Transverse colon (tissue), 4 donors: Measurements from ENCODE around the gene PIGN. TPM values are rescaled to one million over a fixed set of nuclear protein-coding genes. Genes with fewer than 3 reads are reported as not detected.

Source experiments
- DNase-seq: peaks from one replicate; pipeline ENCODE4 v3.0.0-alpha.2; 2019
- H3K27ac ChIP-seq, 4 donors: fragments of 200-600 bp; sonication (generic); 2 replicates each; pipeline ENCODE4 v1.5.1; 2016 to 2018; ENCODE audit warnings: inconsistent platforms in 4 of 4
- H3K27me3 ChIP-seq: fragments of 200-600 bp; sonication (generic); 2 replicates; pipeline ENCODE4 v1.5.1; 2017; ENCODE audit warnings: inconsistent platforms
- H3K36me3 ChIP-seq, 4 donors: fragments of 200-600 bp; sonication (generic); 2 replicates each; pipeline ENCODE4 v1.5.1; 2017 to 2019; ENCODE audit warnings: inconsistent platforms in 4 of 4
- H3K4me1 ChIP-seq, 4 donors: fragments of 200-600 bp; sonication (generic); 2 replicates each; pipeline ENCODE4 v1.5.1; 2017 to 2020; ENCODE audit warnings: inconsistent platforms in 4 of 4
- H3K4me3 ChIP-seq, 4 donors: fragments of 200-600 bp; sonication (generic); 1 replicate in 1 of 4; 2 replicates in 3 of 4; pipeline versions ENCODE4 v1.5.1 to v1.6.1; 2017 to 2019; ENCODE audit warnings: inconsistent platforms in 4 of 4
- H3K9me3 ChIP-seq, 2 donors: fragments of 200-600 bp; sonication (generic); 2 replicates each; pipeline ENCODE4 v1.5.1; 2017 to 2019; ENCODE audit warnings: inconsistent platforms in 2 of 2
- EP300 ChIP-seq: sonication (generic); formaldehyde crosslinking; IDR thresholded peaks from one replicate; pipeline ENCODE4 v1.6.1; 2017; ENCODE audit warnings: antibody characterized with exemption, low read depth
- POLR2A ChIP-seq: fragments of 450-650 bp; IDR thresholded peaks from one replicate; pipeline ENCODE4 v1.6.1; 2016; ENCODE audit warnings: antibody characterized with exemption, mild to moderate bottlenecking, moderate library complexity
- POLR2AphosphoS5 ChIP-seq, 3 donors: sonication (generic); formaldehyde crosslinking; IDR thresholded peaks; one replicate each; pipeline ENCODE4 v1.6.1; 2016; ENCODE audit warnings: antibody characterized with exemption in 3 of 3
- WGBS, 2 donors: methylation state at CpG; one replicate each; pipeline ENCODE4 v1.1.5; 2018; ENCODE audit warnings: low coverage in 1 of 2; 5-methylcytosine and 5-hydroxymethylcytosine counted together
- in situ Hi-C, 4 donors: fragments of 200-750 bp; cut with MboI; loops; one replicate each; pipeline versions ENCODE4 v1.15.0 to v1.15.1; 2017; ENCODE audit warnings: low sequenced_read_pairs in 3 of 4, low pct_ligation_motif_present in 1 of 4, low pct_unique_long_range_greater_than_20kb in 1 of 4
- intact Hi-C: fragments of 100-400 bp; cut with DNase I; formaldehyde crosslinking; loops from one replicate; pipeline ENCODE4 v1.15.1; 2023; ENCODE audit warnings: low total_unique reads
- total RNA-seq, 4 donors: library from RNA; depleted of rRNA; stranded (reverse); fragments of >200 nt; gene quantifications; one replicate each; pipeline ENCODE4 v1.1.0, GENCODE V29; 2016
- TF ChIP-seq, protein P1 (sequence below), 5 experiments: fragments of 200-600 bp in 3 of 5; fragments of 450-650 bp in 2 of 5; sonication (generic) in 3 of 5; IDR thresholded peaks; 1 replicate in 2 of 5; 2 replicates in 3 of 5; pipeline ENCODE4 v1.5.1; 2016 to 2017; ENCODE audit warnings: antibody characterized with exemption in 5 of 5, inconsistent platforms in 3 of 5, mild to moderate bottlenecking in 2 of 5, moderate library complexity in 1 of 5

Gene PIGN
- total RNA-seq, 4 donors from 2014 or later, result 15.3 to 105 (median 42.3) TPM

DNA sequence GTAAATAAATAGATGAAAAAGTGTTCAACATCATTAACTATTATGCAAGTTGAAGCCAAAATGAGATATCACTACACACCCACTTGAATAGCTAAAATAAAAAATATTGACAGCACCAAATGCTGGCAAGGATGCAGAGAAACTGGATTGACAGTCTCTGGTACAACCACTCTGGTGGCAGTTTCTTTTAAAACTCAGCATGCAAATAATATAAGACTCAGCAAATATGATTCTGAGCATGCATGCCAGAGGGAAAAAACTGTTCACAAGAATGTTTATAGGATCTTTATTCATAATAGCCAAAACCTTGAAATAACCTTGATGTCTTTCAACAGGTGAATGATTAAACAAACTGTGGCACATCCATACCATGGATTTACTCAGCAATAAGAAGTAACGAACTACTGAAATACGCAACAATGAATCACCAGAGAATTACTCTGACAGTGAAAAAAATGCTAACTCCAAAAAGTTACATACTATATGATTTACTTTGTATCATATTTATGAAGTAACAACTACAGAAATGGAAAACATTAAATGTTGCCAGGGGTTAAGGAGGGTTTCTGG is 131.8 kb downstream of the PIGN start:
- DNase-seq, result no peak
- TF ChIP-seq POLR2AphosphoS5 (IDR thresholded peaks at IDR 0.05) (no peak), POLR2A (no peak), EP300 (no peak)
- TF ChIP-seq, protein P1, sequence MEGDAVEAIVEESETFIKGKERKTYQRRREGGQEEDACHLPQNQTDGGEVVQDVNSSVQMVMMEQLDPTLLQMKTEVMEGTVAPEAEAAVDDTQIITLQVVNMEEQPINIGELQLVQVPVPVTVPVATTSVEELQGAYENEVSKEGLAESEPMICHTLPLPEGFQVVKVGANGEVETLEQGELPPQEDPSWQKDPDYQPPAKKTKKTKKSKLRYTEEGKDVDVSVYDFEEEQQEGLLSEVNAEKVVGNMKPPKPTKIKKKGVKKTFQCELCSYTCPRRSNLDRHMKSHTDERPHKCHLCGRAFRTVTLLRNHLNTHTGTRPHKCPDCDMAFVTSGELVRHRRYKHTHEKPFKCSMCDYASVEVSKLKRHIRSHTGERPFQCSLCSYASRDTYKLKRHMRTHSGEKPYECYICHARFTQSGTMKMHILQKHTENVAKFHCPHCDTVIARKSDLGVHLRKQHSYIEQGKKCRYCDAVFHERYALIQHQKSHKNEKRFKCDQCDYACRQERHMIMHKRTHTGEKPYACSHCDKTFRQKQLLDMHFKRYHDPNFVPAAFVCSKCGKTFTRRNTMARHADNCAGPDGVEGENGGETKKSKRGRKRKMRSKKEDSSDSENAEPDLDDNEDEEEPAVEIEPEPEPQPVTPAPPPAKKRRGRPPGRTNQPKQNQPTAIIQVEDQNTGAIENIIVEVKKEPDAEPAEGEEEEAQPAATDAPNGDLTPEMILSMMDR (IDR thresholded peaks at IDR 0.05), result no peak
- in situ Hi-C loops (no loop called here), intact Hi-C loops (no loop called here)
- Histone ChIP-seq H3K27ac (peak overlapping the region in 1 of 4 donors; percentile 16), H3K4me3 (no peak overlapping the region), H3K9me3 (no peaks in the 10 kb centered on the region), H3K36me3 (no peaks in the 10 kb centered on the region), H3K27me3 (no peaks in the 10 kb centered on the region), H3K4me1 (peaks cover 0 to 12% (median 2%) of the 10 kb centered on the region in 4 donors)
- 50% methylated on average over 2 of the region's 2 CpGs for WGBS, 2 donors

DNA sequence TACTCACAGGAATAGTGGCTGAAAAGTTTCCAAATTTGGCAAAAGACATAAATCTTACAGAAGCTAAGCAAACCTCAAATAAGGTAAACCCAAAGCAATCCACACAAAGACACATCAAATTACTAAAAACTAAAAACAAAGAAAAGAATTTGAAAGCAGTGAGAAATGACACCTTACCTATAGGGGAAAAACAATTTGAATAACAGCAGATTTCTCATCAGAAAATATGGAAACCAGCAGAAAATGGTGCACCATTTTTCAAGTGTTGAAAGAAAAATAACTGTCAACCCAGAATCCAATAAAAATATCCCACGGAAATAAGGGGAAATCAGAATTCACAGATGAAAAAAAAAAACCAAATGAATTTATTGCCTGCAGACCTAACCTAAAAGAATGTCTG is 138.6 kb downstream of the PIGN start:
- TF ChIP-seq, protein P1 (IDR thresholded peaks at IDR 0.05), result no peak
- TF ChIP-seq POLR2A (no peak), EP300 (no peak), POLR2AphosphoS5 (IDR thresholded peaks at IDR 0.05) (no peak)
- intact Hi-C loops, result no loop called here
- 92 to 93% methylated on average over 1 of the region's 1 CpG for whole genome bisulfite sequencing, 2 donors
- Histone ChIP-seq H3K4me3 (no peak overlapping the region), H3K27ac (no peak overlapping the region), H3K36me3 (peaks cover 0 to 10% (median 0%) of the 10 kb centered on the region in 4 donors), H3K9me3 (peaks cover 0 to 7% of the 10 kb centered on the region in 2 donors), H3K4me1 (no peaks in the 10 kb centered on the region), H3K27me3 (no peaks in the 10 kb centered on the region)
- in situ Hi-C loops, result no loop called here
- no peak for DNase-seq

DNA sequence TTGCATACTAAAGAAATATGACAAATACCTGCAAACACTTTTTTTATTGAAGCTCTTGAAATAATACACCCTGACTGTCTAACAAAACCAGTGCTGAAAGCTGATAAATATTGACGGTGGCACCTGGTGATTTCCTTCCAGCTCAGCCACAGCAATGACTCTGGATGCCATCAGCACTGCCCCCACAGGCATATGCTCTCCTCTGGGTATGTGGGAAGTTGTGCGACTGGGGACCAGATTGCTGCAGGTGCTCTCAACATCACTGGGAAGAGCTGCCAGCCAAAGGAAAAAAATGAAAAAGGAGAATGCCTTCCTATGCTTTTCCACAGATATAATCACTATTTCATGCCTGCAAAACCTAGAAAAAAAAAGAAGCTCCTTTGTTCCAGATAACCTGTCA is 141.5 kb downstream of the PIGN start:
- Histone ChIP-seq H3K9me3 (peaks cover 0 to 7% of the 10 kb centered on the region in 2 donors), H3K27me3 (no peaks in the 10 kb centered on the region), H3K36me3 (peaks cover 0 to 15% (median 0%) of the 10 kb centered on the region in 4 donors), H3K4me1 (no peaks in the 10 kb centered on the region), H3K27ac (no peak overlapping the region), H3K4me3 (no peak overlapping the region)
- TF ChIP-seq EP300 (no peak), POLR2A (no peak), POLR2AphosphoS5 (IDR thresholded peaks at IDR 0.05) (no peak)
- TF ChIP-seq, protein P1 (IDR thresholded peaks at IDR 0.05), result no peak
- in situ Hi-C loops, result no loop called here
- no peak for DNase-seq
- 79 to 91% methylated on average over 2 of the region's 2 CpGs for WGBS, 2 donors
- intact Hi-C loops, result no loop called here

DNA sequence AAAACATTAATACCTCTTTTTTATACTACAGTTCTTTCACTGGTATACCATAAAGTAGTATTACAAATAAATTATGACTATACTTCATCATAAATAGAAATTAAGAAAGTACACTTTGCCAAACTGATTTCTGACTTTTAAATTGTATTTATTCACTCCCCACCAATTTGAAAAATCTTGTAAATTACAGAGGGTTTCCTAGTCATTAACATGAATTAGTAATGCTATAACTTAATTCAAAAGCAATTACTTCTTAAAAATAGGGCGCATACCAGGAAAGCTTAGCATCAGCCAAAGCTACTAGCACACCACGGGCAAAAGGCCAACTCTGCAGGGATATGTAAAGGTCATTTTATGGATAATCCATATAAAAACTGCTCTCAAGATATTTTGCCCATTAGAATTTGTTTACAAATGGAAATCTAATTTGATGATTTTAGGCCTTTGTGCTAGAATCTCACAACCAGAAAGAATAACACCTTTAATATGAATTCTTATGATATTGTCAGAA is 142.3 kb downstream of the PIGN start:
- Histone ChIP-seq H3K27me3 (no peaks in the 10 kb centered on the region), H3K4me1 (no peaks in the 10 kb centered on the region), H3K27ac (no peak overlapping the region), H3K4me3 (no peak overlapping the region), H3K36me3 (peaks cover 0 to 15% (median 0%) of the 10 kb centered on the region in 4 donors), H3K9me3 (peaks cover 0 to 7% of the 10 kb centered on the region in 2 donors)
- intact Hi-C loops (no loop called here), in situ Hi-C loops (no loop called here)
- TF ChIP-seq, protein P1 (IDR thresholded peaks at IDR 0.05), result no peak
- no peak for TF ChIP-seq POLR2AphosphoS5 (IDR thresholded peaks at IDR 0.05)
- TF ChIP-seq EP300, result no peak
- no peak for TF ChIP-seq POLR2A
- WGBS, 2 donors, result 92 to 93% methylated on average over 2 of the region's 2 CpGs
- DNase-seq, result no peak
